Measurements from ENCODE around the gene SIGLEC1.

The SIGLEC1 gene

DNA sequence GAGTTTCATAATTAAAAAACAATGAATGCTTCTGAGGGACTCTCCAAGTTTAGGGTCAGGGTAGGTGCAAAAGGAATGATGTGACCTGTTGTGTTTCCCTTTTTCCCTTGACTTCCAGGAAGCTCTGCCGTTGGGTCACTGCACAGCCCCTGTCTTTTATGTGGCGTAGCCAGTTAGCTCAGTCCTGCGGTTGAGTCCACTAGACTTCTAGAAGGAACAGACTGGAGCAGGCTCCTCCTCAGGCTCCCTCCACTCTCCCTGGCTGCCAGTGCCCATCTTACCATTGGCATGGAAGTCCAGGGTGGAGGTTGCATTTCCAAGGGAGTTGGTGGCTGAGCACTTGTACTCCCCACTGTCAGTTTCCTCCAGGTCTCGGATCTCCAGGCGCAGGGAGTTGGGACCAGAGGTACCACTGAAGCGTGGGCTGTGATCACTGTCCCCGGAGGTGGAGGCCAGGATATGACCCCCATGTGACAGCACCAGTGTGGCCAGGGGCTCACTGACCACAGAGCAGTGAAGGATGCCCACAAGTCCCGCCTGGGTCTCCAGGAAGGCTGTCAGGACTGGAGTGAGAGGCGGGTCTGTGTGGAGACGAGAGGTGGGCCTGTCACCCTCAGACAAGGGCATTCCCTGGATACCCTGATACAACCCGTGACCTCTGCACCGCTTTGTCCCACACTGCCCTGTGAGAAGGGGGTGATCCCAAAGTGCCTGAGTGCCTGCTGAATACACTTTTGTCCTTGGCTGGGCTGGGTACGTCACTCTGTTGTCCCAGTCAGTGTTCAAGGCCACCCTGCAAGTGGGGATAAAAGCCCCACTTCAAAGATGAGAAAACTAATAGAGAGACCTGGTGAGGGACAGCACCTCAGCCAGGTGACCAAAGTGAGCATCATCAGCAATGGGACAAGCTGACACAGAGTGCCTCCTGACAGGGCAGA is 11.1 kb downstream of the SIGLEC1 start:
- DNase-seq (ENCODE audit: low read depth): no peak

DNA sequence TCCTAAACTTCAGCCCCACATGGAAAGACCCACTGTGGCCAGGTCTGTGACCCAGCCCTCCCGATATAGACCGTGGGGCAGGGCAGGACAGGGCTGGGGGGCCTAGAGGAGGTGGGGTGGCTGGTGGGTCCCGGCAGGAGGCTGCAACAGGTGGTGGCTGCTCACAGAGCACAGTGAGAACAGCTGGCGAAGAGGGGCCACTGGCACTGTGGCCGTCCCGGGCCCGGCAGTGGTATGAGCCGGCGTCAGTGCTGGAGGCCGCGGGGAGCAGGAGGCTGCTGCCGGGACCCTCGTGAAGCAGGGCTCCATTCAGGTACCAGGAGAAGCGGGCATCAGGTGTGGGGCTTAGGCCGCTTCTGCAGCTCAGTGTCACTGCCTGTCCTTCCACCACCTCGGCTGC is 13.4 kb downstream of the SIGLEC1 start:
- DNase-seq (ENCODE audit: low read depth): no peak

GRCh38 chr20:3698591-3699001 is 13.8 kb downstream of the SIGLEC1 start:
- DNase-seq (ENCODE audit: low read depth): no peak

- no peak for DNase-seq (ENCODE audit: low read depth)
These were observed 14.7 kb downstream of the SIGLEC1 start for GRCh38 chr20:3697588-3698305.

DNA sequence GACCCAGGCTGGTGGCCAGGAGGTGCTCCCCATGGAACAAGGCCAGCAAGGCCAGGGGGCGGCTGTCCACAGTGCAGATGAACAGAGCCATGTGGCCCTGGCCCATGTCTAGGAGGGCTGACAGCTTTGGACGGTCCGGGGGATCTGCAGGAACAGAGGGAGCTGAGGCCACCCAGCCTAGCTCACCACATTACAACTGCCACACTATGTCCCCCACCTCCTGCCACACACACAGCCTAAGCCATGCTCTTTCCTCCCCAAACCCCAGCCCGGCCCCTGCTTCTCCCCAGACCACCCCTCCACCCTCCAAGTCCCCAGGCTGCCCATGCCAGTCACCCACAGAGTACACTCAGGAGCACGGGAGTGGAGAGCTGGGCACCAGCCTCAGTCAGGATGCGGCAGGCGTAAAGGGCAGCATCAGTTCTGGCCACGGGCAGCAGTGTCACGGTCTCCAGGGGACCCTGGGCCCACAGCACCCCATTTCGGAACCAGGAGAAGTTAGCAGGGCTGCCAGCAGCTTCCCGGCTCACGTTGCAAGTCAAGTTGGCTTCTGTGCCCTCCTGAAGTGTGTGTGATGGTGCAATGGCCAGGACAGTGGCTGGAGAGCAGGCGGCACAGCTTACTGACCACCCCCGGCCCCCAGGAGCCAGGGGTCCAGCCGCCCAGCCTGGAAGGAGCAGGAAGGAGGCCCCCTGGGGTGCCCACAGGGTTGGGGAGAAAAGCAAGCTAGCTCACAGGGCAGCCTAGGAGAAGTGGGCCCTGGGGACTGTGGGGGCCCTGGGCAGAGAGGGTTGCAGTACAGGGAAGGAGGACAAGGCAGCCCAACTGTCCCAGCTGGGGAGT is 15.4 kb downstream of the SIGLEC1 start:
- DNase-seq (ENCODE audit: low read depth): no peak

DNA sequence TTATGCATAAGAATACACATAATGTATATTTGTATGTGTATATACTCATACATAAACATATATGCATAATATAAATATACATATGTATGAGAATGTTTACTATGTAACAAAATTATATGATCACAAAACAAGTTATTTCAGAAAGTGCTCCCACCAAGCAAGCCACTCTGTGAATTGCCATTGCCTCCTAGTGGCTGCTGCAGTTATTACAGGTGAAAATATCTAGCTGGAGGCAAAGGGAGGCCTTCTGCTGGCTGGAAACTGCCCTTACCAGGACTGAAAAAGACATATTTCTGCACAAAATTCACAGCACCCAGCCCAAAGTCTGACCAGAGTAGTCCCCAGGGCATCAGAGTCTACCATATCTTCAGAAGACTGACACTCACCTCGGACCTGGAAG is 16.2 kb downstream of the SIGLEC1 start:
- DNase-seq (ENCODE audit: low read depth): no peak

DNA sequence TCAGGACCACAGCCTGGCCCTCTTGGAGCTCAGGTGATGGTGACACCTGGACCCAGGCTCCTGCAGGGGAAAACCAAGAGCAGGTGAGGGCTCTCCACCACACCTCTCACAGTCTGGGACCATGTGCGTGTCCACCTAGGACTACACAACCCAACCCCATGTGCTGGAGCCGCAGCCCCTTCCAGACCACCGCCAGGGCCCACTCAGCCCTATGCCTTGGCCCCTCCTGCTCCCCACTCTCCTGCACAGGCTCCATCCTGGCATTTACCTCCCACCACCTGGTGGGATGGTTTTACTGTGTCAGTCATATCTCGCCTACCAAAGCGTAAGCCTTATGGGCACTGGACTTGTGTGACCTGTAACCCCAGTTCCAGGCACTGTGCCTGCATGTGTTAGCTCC is 17.5 kb downstream of the SIGLEC1 start:
- no peak for DNase-seq (ENCODE audit: low read depth)

GRCh38 chr20:3693376-3693775 is 19.0 kb downstream of the SIGLEC1 start:
- no peak for DNase-seq (ENCODE audit: low read depth)

DNA sequence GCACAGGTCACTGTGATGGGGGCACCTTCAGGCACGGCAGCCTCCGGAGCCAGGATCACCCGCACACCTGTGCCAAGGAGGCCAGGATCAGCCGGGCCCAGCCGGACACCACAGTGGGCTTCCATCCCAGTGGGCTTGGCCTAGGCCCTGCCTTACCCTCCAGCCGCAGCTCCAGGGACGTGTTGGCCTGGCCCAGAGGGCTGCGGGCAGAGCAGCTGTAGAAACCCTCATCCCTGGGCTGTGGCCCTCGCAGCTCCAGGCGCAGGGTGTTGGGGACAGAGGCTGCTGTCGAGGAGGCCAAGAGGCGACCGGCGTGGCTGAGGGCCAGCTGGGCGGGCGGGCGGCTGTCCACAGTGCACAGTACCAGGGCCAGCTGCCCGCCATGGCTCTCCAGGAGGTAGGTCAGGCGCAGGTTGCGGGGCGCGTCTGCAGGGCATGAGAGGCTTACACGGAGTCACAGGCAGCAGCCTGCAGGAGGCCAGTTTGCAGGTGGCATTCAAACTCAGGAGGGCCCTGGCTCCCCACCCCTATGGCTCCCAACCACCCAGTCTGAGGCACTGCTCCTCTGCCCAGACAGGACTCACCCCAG is 19.6 kb downstream of the SIGLEC1 start:
- no peak for DNase-seq (ENCODE audit: low read depth)

- DNase-seq (ENCODE audit: low read depth): no peak
These were observed 20.5 kb downstream of the SIGLEC1 start for GRCh38 chr20:3691897-3692296.

GRCh38 chr20:3691306-3691705 is 21.1 kb downstream of the SIGLEC1 start:
- DNase-seq (ENCODE audit: low read depth): no peak

- no peak for DNase-seq (ENCODE audit: low read depth)
These were observed 22.0 kb downstream of the SIGLEC1 start for GRCh38 chr20:3690413-3690812.

DNA sequence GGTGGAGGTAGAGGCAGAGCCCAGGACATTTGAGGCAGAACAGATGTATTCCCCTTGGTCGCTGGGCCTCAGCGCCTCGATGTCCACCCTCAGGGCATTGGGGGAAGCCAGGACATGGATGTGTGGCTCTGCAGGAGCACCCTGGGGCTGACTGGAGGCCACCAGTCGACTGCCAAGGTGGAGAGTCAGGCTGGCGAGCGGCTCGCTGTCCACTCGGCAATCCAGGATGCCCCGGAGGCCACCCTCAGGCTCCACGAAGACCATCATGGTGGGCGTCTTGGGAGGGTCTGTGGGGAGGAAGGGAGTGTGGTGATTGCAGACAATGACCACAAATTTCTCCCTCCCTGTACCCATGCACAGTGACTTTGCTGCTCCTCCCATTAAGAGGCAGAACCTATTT is 22.4 kb downstream of the SIGLEC1 start:
- DNase-seq (ENCODE audit: low read depth): no peak

DNA sequence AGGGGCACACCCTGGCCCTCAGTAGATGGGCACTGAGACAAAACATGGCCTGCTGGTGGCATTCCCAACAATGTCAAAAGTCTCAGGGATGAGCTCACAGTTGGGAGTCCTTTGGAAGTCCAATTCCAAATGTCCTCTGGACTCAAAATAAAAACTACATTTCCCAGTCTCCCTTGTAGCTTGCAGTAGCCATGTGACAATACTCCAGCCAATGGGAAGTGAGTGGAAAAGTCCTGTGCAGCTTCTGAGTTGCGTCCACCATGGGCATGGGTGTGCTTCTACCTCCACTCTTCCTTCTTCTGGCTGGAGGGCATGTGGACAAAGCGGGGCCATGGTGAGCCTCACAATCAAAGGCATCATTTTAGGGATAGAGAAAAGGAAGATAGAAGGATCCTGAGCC is 24.7 kb downstream of the SIGLEC1 start:
- DNase-seq (ENCODE audit: low read depth): no peak

GRCh38 chr20:3686867-3687321 is 25.5 kb downstream of the SIGLEC1 start:
- no peak for DNase-seq (ENCODE audit: low read depth)

GRCh38 chr20:3686421-3686820 is 26.0 kb downstream of the SIGLEC1 start:
- no peak for DNase-seq (ENCODE audit: low read depth)

DNA sequence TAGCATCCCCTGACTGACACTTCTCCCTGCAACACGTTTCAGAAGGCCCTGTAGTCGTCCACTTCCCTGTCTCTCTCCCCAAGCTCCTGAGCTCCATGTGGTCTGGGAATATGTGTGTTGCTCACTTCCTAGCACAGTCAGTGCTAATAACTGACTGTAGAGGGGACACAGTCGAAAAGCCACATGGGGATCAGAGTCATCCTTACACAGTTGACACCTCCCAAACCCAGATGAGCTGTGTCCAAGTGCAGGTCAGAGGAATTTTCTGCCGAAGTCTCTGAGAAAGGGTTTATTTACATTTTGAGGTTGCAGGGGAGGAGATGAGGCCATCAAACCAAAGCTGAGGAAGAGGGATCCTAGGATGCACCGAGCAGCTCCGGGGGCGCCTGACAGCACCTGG is 27.1 kb downstream of the SIGLEC1 start:
- no peak for DNase-seq (ENCODE audit: low read depth)

GRCh38 chr20:3681931-3682781 is 30.2 kb downstream of the SIGLEC1 start, which contains the start of gene ADAM33:
Gene ADAM33, minus strand, starts transcription at chr20:3682010. Its CDS starts 6 bp downstream, at chr20:3682004.
- DNase-seq (ENCODE audit: low read depth): no peak

- DNase-seq (ENCODE audit: low read depth): no peak
These were observed 31.0 kb downstream of the SIGLEC1 start for GRCh38 chr20:3681352-3681930.

DNA sequence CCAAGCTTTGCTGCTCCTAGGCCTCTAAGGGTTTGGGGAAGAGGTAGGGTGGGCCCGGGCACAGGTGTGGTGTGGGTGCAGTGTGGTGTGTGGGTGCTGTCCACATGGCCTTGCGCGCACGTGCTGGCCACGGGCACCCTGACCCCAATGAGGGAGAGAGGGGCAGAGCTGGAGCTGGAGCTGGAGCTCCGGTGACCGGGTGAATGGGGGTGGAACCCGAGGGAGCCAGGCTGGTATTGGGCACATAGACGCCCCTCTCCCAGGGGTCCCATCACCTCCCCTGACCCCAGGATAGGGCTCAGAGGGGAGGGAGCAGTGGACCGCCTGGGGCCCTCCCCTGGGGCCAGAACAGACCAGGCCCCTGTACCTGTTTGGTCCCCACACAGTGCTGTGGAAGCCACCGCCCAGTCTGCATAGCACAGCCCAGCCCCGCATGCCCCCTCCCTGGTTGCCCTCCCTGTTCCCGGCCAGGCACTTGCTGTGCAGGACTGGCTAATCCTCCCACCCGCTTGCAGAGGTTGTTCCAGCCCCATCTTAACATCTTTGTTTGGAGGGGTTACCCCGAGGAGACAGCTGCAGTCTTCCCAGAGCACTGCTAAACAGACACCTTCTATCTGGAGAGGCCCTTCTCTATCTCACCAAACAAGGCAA is 31.6 kb downstream of the SIGLEC1 start:
- DNase-seq (ENCODE audit: low read depth): no peak

Measured in T follicular helper cell (primary cell).